Panc1 (cell line): Measurements from ENCODE around the gene ABHD11.

Experiments used
- CTCF ChIP-seq: fragments of 450-650 bp; IDR thresholded peaks from 2 replicates; pipeline ENCODE4 v1.5.1; 2017; ENCODE audit warnings: mild to moderate bottlenecking
- POLR2AphosphoS5 ChIP-seq: IDR thresholded peaks from 2 replicates; pipeline ENCODE4 v1.6.1; 2012; ENCODE audit warnings: mild to moderate bottlenecking, low read depth, low read length, moderate library complexity
- REST ChIP-seq, 2 experiments: IDR thresholded peaks; 2 replicates each; pipeline ENCODE4 v1.6.1; 2011 to 2012; ENCODE audit warnings: low read depth in 2 of 2, control low read depth in 1 of 2, low read length in 1 of 2, mild to moderate bottlenecking in 1 of 2, moderate library complexity in 1 of 2; ENCODE audit not compliant: insufficient read depth in 1 of 2
- SIN3A ChIP-seq: IDR thresholded peaks from 2 replicates; pipeline ENCODE4 v1.6.1; 2012; ENCODE audit warnings: low read depth, mild to moderate bottlenecking, low read length, moderate library complexity, borderline replicate concordance; ENCODE audit not compliant: insufficient read depth

- no peak for TF ChIP-seq CTCF
- no peak; the same call in 1 of the 2 replicates for TF ChIP-seq POLR2AphosphoS5
- TF ChIP-seq REST (IDR thresholded peaks at IDR 0.05; ENCODE audit: insufficient read depth in 1 of 2, low read depth in 2 of 2, low read length in 1 of 2) = no peak
- TF ChIP-seq SIN3A = no peak
These were observed 947 bp downstream of the ABHD11 start for GRCh38 chr7:73737491-73738219.
